IMR-90 (cell line): ENCODE data around the gene MRPL54. TPM values are rescaled to one million over a fixed set of nuclear protein-coding genes. Genes with fewer than 3 reads are reported as not detected.

Experiments used
- ATAC-seq: fragments of 200-7000 bp; cut with Tn5 transposase; 2 replicates; pipeline ENCODE4 v1.9.1; 2020; ENCODE audit warnings: low read depth, mild to moderate bottlenecking, moderate library complexity
- BruUV-seq: library from RNA; stranded (reverse); fragments of 400-500 nt; replicated peaks from 2 replicates; lab custom pipeline; 2021; lab: Mats Ljungman, UMichigan
- CTCF ChIA-PET: fragments of 300-600 bp; formaldehyde crosslinking; extraction: SDS; loops from one replicate; lab custom pipeline; 2021; ENCODE audit warnings: antibody characterized with exemption; lab: Yijun Ruan, JAX
- POLR2A ChIA-PET: fragments of 300-600 bp; sonication (Branson Sonifier 250); formaldehyde crosslinking; loops from one replicate; lab custom pipeline; 2022; ENCODE audit warnings: antibody characterized with exemption; ENCODE audit not compliant: unreplicated experiment; lab: Charles Lee
- DNase-seq: peaks from one replicate; pipeline ENCODE4 v3.0.0; 2013
- H2AFZ ChIP-seq: replicated peaks from 2 replicates; pipeline ENCODE3; 2013; ENCODE audit warnings: low read length, mild to moderate bottlenecking; ENCODE audit not compliant: poor library complexity
- H2AK5ac ChIP-seq: 2 replicates; pipeline ENCODE4 v1.6.1; 2013; ENCODE audit warnings: low read depth, low read length, inconsistent platforms
- H2AK9ac ChIP-seq: replicated peaks from 2 replicates; pipeline ENCODE3; 2013; ENCODE audit warnings: mild to moderate bottlenecking, low read depth, low read length, moderate library complexity; ENCODE audit not compliant: poor library complexity
- H2BK120ac ChIP-seq: 2 replicates; pipeline ENCODE4 v1.6.1; 2013; ENCODE audit warnings: low read depth, low read length, inconsistent platforms
- H2BK15ac ChIP-seq: 3 replicates; pipeline ENCODE4 v1.6.1; 2013; ENCODE audit warnings: low read depth, low read length, inconsistent platforms
- H2BK20ac ChIP-seq: 2 replicates; pipeline ENCODE4 v1.6.1; 2013; ENCODE audit warnings: low read depth, mild to moderate bottlenecking, inconsistent platforms, low read length, moderate library complexity
- H2BK5ac ChIP-seq: 2 replicates; pipeline ENCODE4 v1.6.1; 2013; ENCODE audit warnings: mild to moderate bottlenecking, low read depth, low read length, inconsistent platforms; ENCODE audit not compliant: poor library complexity, severe bottlenecking
- H3K14ac ChIP-seq: replicated peaks from 2 replicates; pipeline ENCODE4 v1.6.1; 2013; ENCODE audit warnings: low read depth, low read length, inconsistent platforms
- H3K18ac ChIP-seq: 2 replicates; pipeline ENCODE4 v1.6.1; 2013; ENCODE audit warnings: low read depth, low read length, control low read depth
- H3K23ac ChIP-seq: 2 replicates; pipeline ENCODE4 v1.6.1; 2013; ENCODE audit warnings: low read depth, low read length, inconsistent platforms
- H3K27ac ChIP-seq: 2 replicates; pipeline ENCODE4 v1.5.1; 2013; ENCODE audit warnings: mild to moderate bottlenecking, control low read depth, low read length; ENCODE audit not compliant: insufficient read depth
- H3K27me3 ChIP-seq: 2 replicates; pipeline ENCODE4 v1.6.1; 2013; ENCODE audit warnings: low read length; ENCODE audit not compliant: control insufficient read depth, insufficient read depth
- H3K36me3 ChIP-seq: 2 replicates; pipeline ENCODE4 v1.6.1; 2013; ENCODE audit warnings: low read length, mixed read lengths; ENCODE audit not compliant: control insufficient read depth, insufficient read depth
- H3K4ac ChIP-seq: 2 replicates; pipeline ENCODE4 v1.6.1; 2013; ENCODE audit warnings: low read depth, low read length, inconsistent platforms
- H3K4me1 ChIP-seq: 2 replicates; pipeline ENCODE4 v1.6.1; 2013; ENCODE audit warnings: low read length, mixed read lengths; ENCODE audit not compliant: control insufficient read depth, insufficient read depth
- H3K4me2 ChIP-seq: 2 replicates; pipeline ENCODE4 v1.6.1; 2013; ENCODE audit warnings: low read depth, mild to moderate bottlenecking, control low read depth, low read length, moderate library complexity
- H3K4me3 ChIP-seq: 2 replicates; pipeline ENCODE4 v1.5.1; 2013; ENCODE audit warnings: low read depth, mild to moderate bottlenecking, control low read depth, low read length, moderate library complexity; ENCODE audit not compliant: insufficient read depth
- H3K56ac ChIP-seq: 2 replicates; pipeline ENCODE4 v1.6.1; 2013; ENCODE audit warnings: low read length, inconsistent platforms; ENCODE audit not compliant: insufficient read depth; ENCODE audit errors: extremely low read depth
- H3K79me1 ChIP-seq, 2 experiments: 2 replicates each; pipeline ENCODE4 v1.6.1; 2013; ENCODE audit warnings: low read length in 2 of 2, inconsistent platforms in 1 of 2, low read depth in 1 of 2
- H3K9ac ChIP-seq: 2 replicates; pipeline ENCODE4 v1.6.1; 2013; ENCODE audit warnings: low read depth, low read length, control low read depth
- H3K9me1 ChIP-seq: 2 replicates; pipeline ENCODE4 v1.6.1; 2013; ENCODE audit warnings: low read length, inconsistent platforms; ENCODE audit not compliant: insufficient read depth
- H3K9me3 ChIP-seq: 2 replicates; pipeline ENCODE4 v1.6.1; 2013; ENCODE audit warnings: low read length; ENCODE audit not compliant: control insufficient read depth, insufficient read depth
- H4K20me1 ChIP-seq: 2 replicates; pipeline ENCODE4 v1.6.1; 2013; ENCODE audit warnings: low read length, inconsistent platforms; ENCODE audit not compliant: insufficient read depth
- H4K5ac ChIP-seq: 2 replicates; pipeline ENCODE4 v1.6.1; 2013; ENCODE audit warnings: mild to moderate bottlenecking, low read depth, low read length, control low read depth
- H4K8ac ChIP-seq, 2 experiments: 2 replicates each; pipeline ENCODE4 v1.6.1; 2013; ENCODE audit warnings: low read depth in 2 of 2, low read length in 2 of 2, control low read depth in 1 of 2, inconsistent platforms in 1 of 2
- H4K91ac ChIP-seq: 2 replicates; pipeline ENCODE4 v1.6.1; 2013; ENCODE audit warnings: low read depth, low read length, inconsistent platforms; ENCODE audit not compliant: insufficient read depth
- BHLHE40 ChIP-seq: fragments of 150-350 bp; IDR thresholded peaks from 2 replicates; pipeline ENCODE4 v1.6.1; 2016; ENCODE audit warnings: mild to moderate bottlenecking, low read depth, low read length
- CEBPB ChIP-seq: IDR thresholded peaks from 2 replicates; pipeline ENCODE4 v1.6.1; 2012; ENCODE audit warnings: low read depth, low read length, improper control_type of control experiment
- CHD1 ChIP-seq: IDR thresholded peaks from 2 replicates; pipeline ENCODE4 v1.6.1; 2012; ENCODE audit warnings: low read depth, low read length, improper control_type of control experiment
- FOS ChIP-seq: fragments of 150-350 bp; IDR thresholded peaks from 2 replicates; pipeline ENCODE4 v1.6.1; 2016; ENCODE audit warnings: low read depth, low read length
- MAFK ChIP-seq: IDR thresholded peaks from 2 replicates; pipeline ENCODE4 v1.6.1; 2012; ENCODE audit warnings: low read depth, low read length, improper control_type of control experiment
- MXI1 ChIP-seq: IDR thresholded peaks from 2 replicates; pipeline ENCODE4 v1.6.1; 2012; ENCODE audit warnings: low read depth, mild to moderate bottlenecking, low read length, moderate library complexity, borderline replicate concordance
- NFE2L2 ChIP-seq: fragments of 150-350 bp; IDR thresholded peaks from 2 replicates; pipeline ENCODE4 v1.6.1; 2016; ENCODE audit warnings: low read depth, mild to moderate bottlenecking, low read length
- POLR2A ChIP-seq: IDR thresholded peaks from 2 replicates; pipeline ENCODE4 v1.6.1; 2012; ENCODE audit warnings: mild to moderate bottlenecking, low read depth, low read length
- RAD21 ChIP-seq: IDR thresholded peaks from 2 replicates; pipeline ENCODE4 v1.6.1; 2012; ENCODE audit warnings: low read length, improper control_type of control experiment
- RCOR1 ChIP-seq: IDR thresholded peaks from 2 replicates; pipeline ENCODE4 v1.6.1; 2012; ENCODE audit warnings: mild to moderate bottlenecking, low read length, improper control_type of control experiment; ENCODE audit not compliant: insufficient replicate concordance
- RFX5 ChIP-seq: IDR thresholded peaks from 2 replicates; pipeline ENCODE4 v1.8.0; 2012; ENCODE audit warnings: low read depth, mild to moderate bottlenecking, low read length, moderate library complexity
- SMC3 ChIP-seq: fragments of 150-350 bp; IDR thresholded peaks from 2 replicates; pipeline ENCODE4 v1.6.1; 2016; ENCODE audit warnings: low read depth, mild to moderate bottlenecking, antibody characterized with exemption, low read length, moderate library complexity
- USF2 ChIP-seq: fragments of 150-350 bp; IDR thresholded peaks from 2 replicates; pipeline ENCODE4 v1.6.1; 2017; ENCODE audit warnings: mild to moderate bottlenecking, antibody characterized with exemption, low read length, low read depth
- WGBS, 2 experiments: methylation state at CpG; one replicate each; pipeline versions ENCODE4 v1.1.5 to v1.1.7; 2013; ENCODE audit warnings: missing lambda C conversion rate in 2 of 2; ENCODE audit not compliant: insufficient read length in 1 of 2; ENCODE audit errors: extremely low coverage in 2 of 2; 5-methylcytosine and 5-hydroxymethylcytosine counted together
- dilution Hi-C: fragments of 300-500 bp; cut with HindIII; formaldehyde crosslinking; loops from one replicate; pipeline ENCODE4 v1.14.3; 2018; ENCODE audit warnings: low sequenced_read_pairs; ENCODE audit not compliant: unreplicated experiment
- in situ Hi-C: fragments of 300-500 bp; cut with MboI; formaldehyde crosslinking; loops from 3 replicates; pipeline ENCODE4 v1.14.3; 2019; ENCODE audit warnings: low sequenced_read_pairs, inconsistent platforms, mixed read lengths
- intact Hi-C: fragments of 100-400 bp; cut with micrococcal nuclease; formaldehyde crosslinking; loops from 2 replicates; pipeline ENCODE4 v1.10.0; 2022
- polyA plus RNA-seq, 3 experiments: library from polyadenylated mRNA; depleted of rRNA; stranded (reverse); fragments of >200 nt; gene quantifications; 2 replicates each; pipeline ENCODE4 v1.2.3, GENCODE V29; 2012; ENCODE audit warnings: low replicate concordance in 1 of 3
- total RNA-seq: library from RNA; depleted of rRNA; stranded (reverse); fragments of >200 nt; gene quantifications from 2 replicates; pipeline ENCODE4 v1.2.3, GENCODE V29; 2012

Gene MRPL54
- total and polyA plus RNA-seq, 2 of the 4 experiments (the other 2 are of a cell fraction) = 55.9 to 75.7 TPM

DNA sequence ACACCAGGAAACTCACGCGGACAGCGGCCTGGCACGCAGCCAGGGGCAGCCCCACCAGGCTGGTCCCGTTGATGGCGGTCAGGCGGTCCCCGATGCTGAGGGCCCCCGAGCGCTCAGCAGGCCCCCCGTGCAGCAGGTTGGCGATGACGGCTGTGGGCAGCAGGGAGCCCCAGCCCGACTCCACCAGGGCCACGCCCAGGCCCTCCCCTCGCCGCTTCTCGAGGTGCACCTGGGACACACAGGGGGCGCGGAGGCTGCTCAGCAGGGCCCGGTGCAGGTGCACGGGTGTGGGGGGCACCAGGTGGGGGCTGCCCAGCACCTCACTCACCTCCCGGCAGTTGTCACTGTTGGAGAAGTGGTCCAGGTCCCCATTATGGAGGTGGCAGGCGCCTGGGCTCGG, 10.0 kb upstream of the MRPL54 start:
- Histone ChIP-seq H2BK15ac (no peak overlapping the region), H3K79me1 (no peaks in the 10 kb centered on the region; a peak in 1 of 4 replicates), H3K9me1 (no peaks in the 10 kb centered on the region), H4K8ac (no peak overlapping the region), H3K14ac (no peak overlapping the region), H4K91ac (no peak overlapping the region), H3K27ac (no peak overlapping the region), H2BK5ac (no peak overlapping the region), H4K20me1 (no peaks in the 10 kb centered on the region), H3K27me3 (no peaks in the 10 kb centered on the region), H3K4me1 (no peaks in the 10 kb centered on the region), H3K56ac (no peak overlapping the region), H3K4me2 (no peak overlapping the region), H3K18ac (no peak overlapping the region), H3K4me3 (no peak overlapping the region), H3K9me3 (no peaks in the 10 kb centered on the region), H2AK9ac (no peak overlapping the region), H3K4ac (no peak overlapping the region), H3K9ac (no peak overlapping the region), H3K23ac (no peak overlapping the region), H2BK20ac (no peak overlapping the region), H2BK120ac (no peak overlapping the region), H2AK5ac (no peak overlapping the region), H2AFZ (no peak overlapping the region), H3K36me3 (peaks cover 24% of the 10 kb centered on the region; the same call in 1 of the 2 replicates), H4K5ac (no peak overlapping the region)
- POLR2A ChIA-PET = no interaction called here
- no TSS peak for BruUV-seq
- no peak for TF ChIP-seq MAFK
- TF ChIP-seq CEBPB = no peak
- no peak for TF ChIP-seq USF2
- TF ChIP-seq FOS = no peak
- TF ChIP-seq CHD1 = no peak
- no peak for TF ChIP-seq MXI1
- no peak for TF ChIP-seq SMC3
- no peak for TF ChIP-seq RAD21
- no peak for TF ChIP-seq BHLHE40
- no peak for TF ChIP-seq RFX5
- no peak for TF ChIP-seq RCOR1
- no peak for TF ChIP-seq POLR2A
- no peak for TF ChIP-seq NFE2L2
- DNase-seq = no peak
- 89% methylated on average over 18 of the region's 25 CpGs; no CpG with 5 or more reads in 1 of the 2 experiments for WGBS, 2 experiments
- ATAC-seq = no peak
- intact Hi-C loops (no loop called here), dilution Hi-C loops (no loop called here), in situ Hi-C loops (no loop called here)
- CTCF ChIA-PET = no interaction called here
